D341Med (cell line): ENCODE measurements around the gene FILIP1L.

Experiments used
- DNase-seq: peaks from one replicate; pipeline ENCODE4 v3.0.0; 2012; ENCODE audit warnings: low spot score

Gene FILIP1L

GRCh38 chr3:99891610-99892285 lies 222.6 kb downstream of the FILIP1L start:
- no peak for DNase-seq

- DNase-seq: no peak
Observed at GRCh38 chr3:99885851-99886250, 228.4 kb downstream of the FILIP1L start.

GRCh38 chr3:99885085-99885484 lies 229.2 kb downstream of the FILIP1L start:
- no peak for DNase-seq

- no peak for DNase-seq
Observed at GRCh38 chr3:99884484-99884883, 229.8 kb downstream of the FILIP1L start.

GRCh38 chr3:99883693-99884092 lies 230.6 kb downstream of the FILIP1L start:
- DNase-seq: no peak

- no peak for DNase-seq
Observed at GRCh38 chr3:99883138-99883461, 231.2 kb downstream of the FILIP1L start.

- DNase-seq: no peak
Observed at GRCh38 chr3:99882436-99883137, 231.7 kb downstream of the FILIP1L start.

GRCh38 chr3:99881121-99881524 lies 233.2 kb downstream of the FILIP1L start:
- no peak for DNase-seq

- no peak for DNase-seq
Observed at GRCh38 chr3:99879275-99879674, 235.0 kb downstream of the FILIP1L start.

GRCh38 chr3:99878005-99878404 lies 236.3 kb downstream of the FILIP1L start:
- no peak for DNase-seq

- DNase-seq: no peak
Observed at GRCh38 chr3:99877031-99877579, 237.2 kb downstream of the FILIP1L start.

- DNase-seq: peak; percentile 57
Observed at GRCh38 chr3:99875929-99876841, 238.1 kb downstream of the FILIP1L start.

- DNase-seq: no peak
Observed at GRCh38 chr3:99875581-99875928, 238.7 kb downstream of the FILIP1L start.

GRCh38 chr3:99874237-99875002 lies 239.9 kb downstream of the FILIP1L start:
- no peak for DNase-seq

GRCh38 chr3:99873269-99874102 lies 240.8 kb downstream of the FILIP1L start:
- no peak for DNase-seq

- no peak for DNase-seq
Observed at GRCh38 chr3:99872923-99873254, 241.4 kb downstream of the FILIP1L start.

GRCh38 chr3:99871231-99872045 lies 242.9 kb downstream of the FILIP1L start:
- DNase-seq: no peak

GRCh38 chr3:99870712-99871111 lies 243.6 kb downstream of the FILIP1L start:
- no peak for DNase-seq

GRCh38 chr3:99869621-99870020 lies 244.7 kb downstream of the FILIP1L start:
- DNase-seq: no peak

GRCh38 chr3:99868311-99868646 lies 246.0 kb downstream of the FILIP1L start:
- no peak for DNase-seq
